GM18498 (cell line): ENCODE results near the gene OBI1.
A peak's percentile ranks its signal among the peaks of the same experiment; 100 is the strongest.

Experiments used
- ATAC-seq: cut with Tn5 transposase; IDR thresholded peaks from one replicate; pipeline ENCODE4 v1.9.1; 2021; ENCODE audit warnings: mild to moderate bottlenecking, moderate library complexity; ENCODE audit not compliant: unreplicated experiment

OBI1 gene, protein sequence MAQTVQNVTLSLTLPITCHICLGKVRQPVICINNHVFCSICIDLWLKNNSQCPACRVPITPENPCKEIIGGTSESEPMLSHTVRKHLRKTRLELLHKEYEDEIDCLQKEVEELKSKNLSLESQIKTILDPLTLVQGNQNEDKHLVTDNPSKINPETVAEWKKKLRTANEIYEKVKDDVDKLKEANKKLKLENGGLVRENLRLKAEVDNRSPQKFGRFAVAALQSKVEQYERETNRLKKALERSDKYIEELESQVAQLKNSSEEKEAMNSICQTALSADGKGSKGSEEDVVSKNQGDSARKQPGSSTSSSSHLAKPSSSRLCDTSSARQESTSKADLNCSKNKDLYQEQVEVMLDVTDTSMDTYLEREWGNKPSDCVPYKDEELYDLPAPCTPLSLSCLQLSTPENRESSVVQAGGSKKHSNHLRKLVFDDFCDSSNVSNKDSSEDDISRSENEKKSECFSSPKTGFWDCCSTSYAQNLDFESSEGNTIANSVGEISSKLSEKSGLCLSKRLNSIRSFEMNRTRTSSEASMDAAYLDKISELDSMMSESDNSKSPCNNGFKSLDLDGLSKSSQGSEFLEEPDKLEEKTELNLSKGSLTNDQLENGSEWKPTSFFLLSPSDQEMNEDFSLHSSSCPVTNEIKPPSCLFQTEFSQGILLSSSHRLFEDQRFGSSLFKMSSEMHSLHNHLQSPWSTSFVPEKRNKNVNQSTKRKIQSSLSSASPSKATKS

DNA sequence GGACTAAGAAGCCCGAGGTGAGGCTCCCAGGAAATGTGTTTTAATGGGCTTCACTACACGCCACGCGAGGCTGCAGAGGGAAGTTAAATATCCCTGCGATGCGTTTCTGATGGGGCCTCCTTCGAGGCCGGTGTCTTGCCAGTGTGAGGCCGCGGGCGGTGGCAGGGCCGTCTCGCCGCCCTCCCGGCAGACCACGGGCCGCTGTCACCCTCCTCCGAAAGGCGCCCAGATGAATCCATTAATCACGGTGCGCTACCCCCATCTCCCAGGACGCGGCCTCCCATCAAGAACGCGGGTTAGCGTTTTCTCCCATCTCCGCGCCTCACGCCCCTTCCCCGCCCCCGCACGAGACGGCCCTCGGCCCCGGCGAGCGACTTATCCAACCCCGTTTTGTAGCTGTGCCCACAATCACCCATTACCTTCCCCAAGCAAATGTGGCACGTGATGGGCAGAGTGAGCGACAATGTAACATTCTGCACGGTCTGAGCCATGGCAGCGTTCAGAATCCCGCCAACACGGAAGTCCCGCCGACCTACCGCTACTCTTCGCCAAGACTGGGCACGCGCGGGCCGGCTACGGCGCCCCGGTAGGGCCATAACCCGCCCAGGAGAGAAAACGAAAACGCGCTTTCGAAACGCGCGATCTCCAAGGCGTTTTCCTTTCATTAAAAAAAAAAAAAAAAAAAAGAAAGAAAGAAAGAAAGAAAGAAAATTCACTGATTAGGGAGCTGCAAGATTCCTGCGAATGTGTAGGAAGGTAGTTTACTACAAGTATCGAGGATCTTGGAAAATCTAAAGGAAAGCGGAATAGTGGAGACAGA, at the start of gene OBI1:
TSS of gene OBI1 (minus strand) at position 526 of the 820 bp plus-strand sequence. CDS start at position 491, 35 bp downstream.
- ATAC-seq: peak; percentile 74

GRCh38 chr13:78701383-78701782, 42.4 kb upstream of the OBI1 start:
- ATAC-seq: no peak

DNA sequence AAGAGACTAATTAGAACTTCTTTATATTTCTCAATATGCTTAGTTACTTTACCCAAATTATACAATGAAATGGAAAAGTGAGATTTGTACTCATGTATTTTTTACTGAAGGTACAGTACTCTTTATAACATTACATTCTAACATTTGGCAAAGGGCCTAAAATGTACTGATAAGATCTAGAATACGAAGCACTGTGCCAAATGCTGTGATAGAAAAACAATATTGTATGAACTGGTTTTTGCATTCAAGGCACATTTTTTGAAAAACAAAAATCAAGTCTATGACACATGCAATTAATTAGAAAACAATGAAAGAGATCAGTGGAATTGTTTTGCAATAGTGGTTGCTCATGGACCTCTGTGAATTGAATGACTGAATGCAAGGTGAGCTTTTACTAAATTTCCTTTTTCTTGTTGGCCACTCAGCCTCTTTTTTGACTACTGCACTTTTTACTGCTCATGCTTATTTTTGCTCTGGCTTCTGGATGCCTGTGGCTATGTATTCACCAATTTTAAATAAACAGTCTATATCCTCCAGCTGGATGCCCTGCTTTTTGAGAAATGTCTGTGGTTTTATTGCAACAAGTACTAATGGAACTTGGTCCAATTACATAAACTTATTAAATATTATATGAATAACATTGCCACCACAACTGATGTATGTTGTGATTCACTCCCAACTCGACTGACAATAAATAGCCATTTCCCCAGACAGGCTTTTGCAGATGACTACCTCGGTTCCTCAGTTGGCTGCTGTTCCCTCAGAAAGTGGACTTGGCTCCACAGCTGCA, 41.4 kb upstream of the OBI1 start:
- ATAC-seq: no peak

- no peak for ATAC-seq
Measured at GRCh38 chr13:78689011-78689410, 30.1 kb upstream of the OBI1 start.

- ATAC-seq: no peak
Measured at GRCh38 chr13:78686461-78686860, 27.5 kb upstream of the OBI1 start.

DNA sequence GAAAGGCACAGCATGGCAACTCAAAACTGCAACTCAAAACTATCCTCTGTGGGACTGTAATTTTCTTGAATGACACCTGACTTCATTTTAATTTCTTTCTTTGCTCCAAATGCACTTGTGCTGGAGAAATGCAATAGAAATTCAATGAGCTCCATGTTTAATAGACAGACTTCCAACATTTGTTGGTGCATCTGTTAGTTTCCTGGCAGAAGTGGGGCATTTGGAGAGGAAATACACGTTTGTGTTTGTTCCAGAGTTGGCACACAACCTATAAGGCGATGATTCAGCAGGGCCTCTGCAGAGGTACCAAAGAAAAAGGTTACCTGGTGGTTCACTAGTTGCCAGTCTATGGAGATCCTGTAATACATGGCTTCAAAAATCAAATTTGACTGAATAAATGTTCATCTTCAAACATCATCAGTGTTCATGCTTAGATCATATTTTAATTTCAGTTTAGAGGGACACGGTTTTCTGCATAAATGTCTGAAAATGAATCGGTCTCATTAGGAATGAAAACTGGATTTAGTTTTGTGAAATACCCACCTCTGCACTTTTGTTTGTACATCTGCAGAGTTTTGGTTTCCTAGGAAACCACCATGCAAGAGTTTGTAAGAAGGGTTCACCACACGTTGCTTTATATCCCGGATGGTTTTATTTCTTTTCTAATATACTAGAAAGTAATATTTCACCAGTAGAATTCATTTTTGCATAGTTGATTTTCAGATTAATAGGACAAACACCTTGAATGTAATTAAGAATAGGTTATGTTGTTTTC, 21.8 kb upstream of the OBI1 start:
- no peak for ATAC-seq

GRCh38 chr13:78680115-78680561, 21.2 kb upstream of the OBI1 start:
- no peak for ATAC-seq

DNA sequence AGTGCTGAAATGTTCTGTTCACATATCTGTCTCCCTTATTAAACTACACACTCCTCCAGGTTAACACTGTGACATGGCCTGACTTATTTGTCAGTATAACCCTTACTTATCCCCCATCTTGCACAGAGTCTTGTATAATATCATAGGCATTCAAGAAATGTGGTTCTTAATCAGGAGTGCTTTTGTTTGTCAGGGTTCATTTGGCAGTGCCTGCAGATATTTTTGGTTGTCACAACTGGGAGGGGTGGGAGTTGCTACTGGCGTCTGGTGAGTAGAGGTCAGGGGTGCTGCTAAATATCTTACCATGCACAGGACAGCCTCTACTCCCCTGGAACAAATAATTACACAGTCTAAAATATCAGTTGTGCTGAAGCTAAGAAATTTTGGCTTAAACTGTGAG, 20.4 kb upstream of the OBI1 start:
- no peak for ATAC-seq

DNA sequence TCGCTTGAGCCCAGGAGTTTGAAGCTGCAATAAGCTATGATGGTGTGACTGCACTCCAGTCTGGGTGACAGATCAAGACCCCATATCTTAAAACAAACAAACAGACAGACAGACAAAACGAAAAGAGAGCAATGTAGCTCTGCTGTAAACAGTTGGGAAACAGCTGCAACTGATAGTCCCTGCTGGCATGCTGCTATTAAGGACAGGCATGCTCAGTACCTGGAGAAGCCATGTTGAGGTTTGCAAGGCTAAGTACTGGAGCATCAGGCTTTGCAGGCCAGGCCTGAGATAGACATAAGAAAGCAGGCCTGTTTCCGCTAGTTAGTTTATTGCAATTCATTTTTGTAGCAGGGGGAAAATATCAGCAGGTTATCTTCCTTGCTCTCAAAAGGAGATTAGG, 16.2 kb upstream of the OBI1 start:
- ATAC-seq: no peak

DNA sequence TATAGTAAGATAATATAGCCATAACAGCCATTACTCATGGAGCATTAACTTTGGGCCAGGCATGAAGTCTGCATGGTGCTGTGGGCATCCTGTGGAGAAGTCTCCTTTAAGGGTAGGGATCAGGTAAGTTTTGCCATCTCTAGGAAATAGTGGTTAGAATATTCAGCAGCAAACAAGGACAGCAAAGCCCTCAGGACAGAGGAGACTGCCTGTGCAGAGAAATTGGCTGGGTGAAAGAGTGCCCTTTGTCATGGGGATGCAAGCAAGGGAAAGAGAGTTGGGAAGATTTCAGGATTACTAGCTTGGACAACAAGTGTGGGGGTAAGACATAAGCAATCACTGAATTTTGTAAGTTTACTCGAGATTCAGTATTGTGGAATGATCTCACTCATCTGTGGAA, 15.7 kb upstream of the OBI1 start:
- no peak for ATAC-seq

DNA sequence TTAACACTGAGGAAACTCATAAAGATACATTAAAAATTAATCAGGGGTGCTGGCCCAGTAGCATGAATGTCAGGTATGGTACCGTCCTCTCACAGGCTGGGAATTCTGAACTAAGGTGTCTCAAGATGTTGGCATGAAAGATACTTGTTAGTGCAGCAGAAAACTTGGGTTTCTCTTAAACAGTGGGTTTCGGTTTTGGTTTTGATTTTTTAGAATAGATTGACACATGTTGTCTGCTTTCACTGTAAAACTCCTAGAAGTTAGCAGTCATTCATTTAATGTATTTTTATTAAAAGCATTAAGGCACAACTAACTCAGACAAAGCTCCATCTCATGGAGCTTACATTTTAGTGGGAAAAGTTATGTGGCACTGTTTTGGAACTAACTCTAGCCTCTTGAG, 3.5 kb upstream of the OBI1 start:
- ATAC-seq: peak; percentile 39

DNA sequence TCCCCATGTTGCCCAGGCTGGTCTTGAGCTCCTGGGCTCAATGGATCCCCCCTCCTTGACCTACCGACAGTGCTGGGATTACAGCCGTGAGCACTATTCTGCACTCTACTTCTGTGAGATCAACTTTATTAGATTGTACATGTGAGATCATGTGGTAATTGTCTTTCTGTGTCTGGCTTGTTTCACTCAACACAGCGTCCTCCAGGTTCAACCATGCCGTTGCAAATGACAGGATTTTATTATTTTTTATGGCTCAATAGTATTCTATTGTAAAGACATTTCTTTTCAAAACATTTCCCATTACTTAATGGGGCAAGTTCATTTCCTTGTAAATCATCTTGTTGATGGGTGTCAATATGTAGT, 1.5 kb upstream of the OBI1 start:
- ATAC-seq: peak; percentile 15

DNA sequence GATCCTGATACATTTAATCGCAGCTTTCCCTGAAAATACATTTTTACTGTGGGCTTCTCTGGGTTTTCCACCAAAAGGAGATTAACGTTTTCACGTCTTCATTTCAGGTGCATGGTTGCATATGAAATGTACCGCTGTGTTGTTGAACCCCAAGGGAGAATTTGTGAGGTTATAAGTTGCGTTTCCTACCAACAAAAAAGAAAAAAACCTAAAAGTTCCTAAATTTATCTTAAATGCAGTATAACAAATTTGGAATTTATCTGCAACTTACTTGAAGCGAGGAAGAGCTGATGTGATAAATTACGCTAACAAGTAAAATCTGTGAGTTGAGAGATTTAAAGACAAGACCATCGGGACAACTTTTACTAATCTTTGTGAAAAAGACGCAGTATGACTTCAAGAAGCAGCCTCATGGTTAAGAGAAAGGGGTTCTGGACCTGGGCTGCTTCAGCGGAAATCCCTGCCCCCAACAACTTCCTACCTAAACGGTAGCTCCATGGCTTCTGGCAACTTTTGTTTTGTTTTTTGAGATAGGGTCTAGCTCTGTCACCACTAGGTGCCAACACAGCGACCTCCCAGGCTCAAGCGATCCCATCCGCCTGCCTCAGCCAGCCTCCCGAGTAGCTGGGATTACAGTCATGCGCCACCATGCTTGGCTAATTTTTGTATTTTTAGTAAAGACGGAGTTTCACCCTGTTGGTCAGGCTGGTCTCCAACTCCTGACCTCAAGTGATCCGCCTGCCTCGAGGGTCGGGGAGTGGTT, 958 bp upstream of the OBI1 start:
- ATAC-seq: peak; percentile 39

- no peak for ATAC-seq
Measured at GRCh38 chr13:78659450-78659730, 435 bp upstream of the OBI1 start.

DNA sequence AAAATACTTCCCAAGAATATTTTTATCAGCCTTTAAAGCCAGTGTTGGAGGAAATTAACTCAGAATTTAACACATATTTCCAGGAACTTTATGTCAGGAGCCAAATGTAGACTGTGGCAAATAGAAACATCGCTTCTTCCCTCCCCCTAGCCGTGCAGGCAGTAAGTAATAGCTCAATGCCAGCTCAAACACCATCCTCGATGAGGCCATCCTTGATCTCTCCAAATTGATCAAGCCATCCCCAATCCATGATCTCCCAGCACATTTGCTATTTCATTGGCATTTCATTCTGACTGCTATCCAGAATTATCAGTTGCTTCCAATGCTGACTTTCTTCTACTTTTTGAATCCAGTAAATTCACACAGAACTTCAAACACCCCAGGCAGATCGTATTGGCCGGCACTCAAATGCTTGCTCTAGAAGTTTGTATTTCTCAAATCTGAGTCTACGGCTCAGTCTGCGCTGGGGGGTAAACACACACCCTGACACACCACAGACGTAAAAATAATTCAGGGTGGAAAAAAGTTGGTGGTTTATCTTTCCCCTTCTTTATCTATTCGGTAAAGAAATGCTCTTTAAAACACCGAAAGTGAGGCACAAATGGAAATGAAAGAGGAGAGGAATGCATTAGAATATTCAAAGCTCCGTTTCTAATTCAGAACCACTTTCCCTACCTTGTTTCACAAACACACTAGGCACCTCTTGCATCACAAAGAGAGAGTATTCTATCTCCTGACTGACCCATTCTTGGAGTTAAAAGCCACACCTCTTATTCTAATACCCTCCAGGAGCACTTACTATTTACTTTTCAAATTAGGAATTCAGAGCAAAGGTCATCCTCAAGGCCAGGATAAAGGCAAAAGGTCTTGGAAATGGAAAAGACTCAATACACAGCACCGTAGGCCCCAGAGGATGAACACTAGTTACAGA, 991 bp downstream of the OBI1 start:
- peak; percentile 23 for ATAC-seq

DNA sequence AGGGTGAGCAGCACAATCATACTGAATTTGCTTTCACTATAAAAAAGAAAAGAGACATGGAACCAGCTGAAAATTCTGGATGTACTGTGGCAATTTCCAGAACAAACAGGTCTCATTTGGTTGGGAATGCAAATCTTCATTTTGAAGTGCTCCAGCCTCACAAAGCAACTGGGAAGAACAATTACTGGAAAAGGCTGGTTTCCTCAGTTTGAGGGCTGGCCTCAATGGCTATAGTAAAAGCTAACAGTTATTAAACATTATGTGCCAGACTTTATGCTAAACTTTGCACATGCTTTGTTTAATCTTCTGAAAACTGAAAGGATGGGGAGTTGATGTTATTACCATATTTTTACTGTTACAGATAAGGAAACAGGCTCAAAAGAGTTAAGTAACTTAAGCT, 3.0 kb downstream of the OBI1 start:
- ATAC-seq: no peak

DNA sequence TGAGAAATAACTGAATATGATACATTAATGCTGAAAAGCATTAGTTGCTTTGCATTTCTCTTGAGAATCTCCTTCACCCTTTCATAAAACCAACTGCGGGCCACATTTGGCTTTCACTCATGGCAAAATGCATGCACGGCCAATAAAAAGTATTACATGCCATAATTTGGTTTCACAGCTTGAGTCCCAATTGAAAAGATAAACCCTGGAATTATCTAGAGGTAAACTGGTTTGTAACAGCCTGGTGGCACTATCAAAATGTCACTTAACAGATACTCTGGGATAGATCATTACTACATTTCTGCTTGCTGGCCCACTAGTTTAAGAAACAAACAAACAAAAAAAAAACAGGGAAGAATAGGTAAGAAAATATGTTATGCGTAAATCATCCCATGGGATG, 3.9 kb downstream of the OBI1 start:
- no peak for ATAC-seq

DNA sequence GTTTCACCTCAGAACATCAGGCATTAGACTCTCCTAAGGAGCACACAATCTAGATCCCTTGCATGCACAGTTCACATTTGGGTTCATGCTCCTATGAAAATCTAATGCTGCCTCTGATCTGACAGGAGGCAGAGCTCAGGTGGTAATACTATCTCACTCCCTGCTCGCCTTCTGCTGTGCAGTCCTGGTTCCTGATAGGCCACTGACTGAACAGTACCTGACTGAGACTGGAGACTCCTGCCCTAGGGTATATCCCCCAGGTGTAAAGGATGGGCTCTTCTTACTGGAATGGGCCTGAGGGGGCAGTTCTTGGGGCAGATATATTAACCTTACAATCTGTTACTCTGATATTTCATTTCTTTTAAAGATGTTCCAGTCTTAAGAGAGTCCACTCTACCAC, 6.3 kb downstream of the OBI1 start:
- no peak for ATAC-seq
